Psoas muscle (tissue), 8 donors: Measurements from ENCODE around the gene KIF18A. TPM values are rescaled to one million over a fixed set of nuclear protein-coding genes. Genes with fewer than 3 reads are reported as not detected.
"Not testable (repeated sequence)": the region's sequence is repeated elsewhere in the genome, so short reads cannot be mapped to it uniquely, and the experiment has no call there.

Experiments used
- ATAC-seq, 4 donors: fragments of 200-7000 bp; cut with Tn5 transposase; one replicate each; pipeline ENCODE4 v1.9.1; 2020; ENCODE audit warnings: moderate library complexity in 3 of 4, mild to moderate bottlenecking in 2 of 4
- DNase-seq, 2 donors: peaks; one replicate each; pipeline ENCODE4 v3.0.0-alpha.2; 2020
- H3K27ac ChIP-seq: fragments of 200-600 bp; one replicate; pipeline ENCODE4 v1.8.0; 2022
- H3K27me3 ChIP-seq, 3 donors: fragments of 200-600 bp in 1 of 3; one replicate each; pipeline versions ENCODE4 v1.6.1 to v1.8.0; 2013 to 2022; ENCODE audit warnings: low read length in 2 of 3, mild to moderate bottlenecking in 2 of 3, moderate library complexity in 1 of 3; ENCODE audit not compliant: insufficient read depth in 3 of 3
- H3K36me3 ChIP-seq, 2 donors: fragments of 200-600 bp in 1 of 2; one replicate each; pipeline versions ENCODE4 v1.6.1 to v1.8.0; 2013 to 2022; ENCODE audit warnings: low read depth in 1 of 2, mild to moderate bottlenecking in 1 of 2, moderate library complexity in 1 of 2; ENCODE audit not compliant: insufficient read depth in 1 of 2
- H3K4me1 ChIP-seq: fragments of 200-600 bp; one replicate; pipeline ENCODE4 v1.8.0; 2022
- H3K4me3 ChIP-seq: fragments of 200-600 bp; one replicate; pipeline ENCODE4 v1.8.0; 2022; ENCODE audit warnings: mild to moderate bottlenecking
- H3K9me3 ChIP-seq: fragments of 200-600 bp; one replicate; pipeline ENCODE4 v1.8.0; 2022
- WGBS, 3 donors: extraction: QIAGEN DNeasy Blood & Tissue Kit; methylation state at CpG; one replicate each; pipeline versions ENCODE4 v1.1.6 to v1.1.7; 2013; 5-methylcytosine and 5-hydroxymethylcytosine counted together
- intact Hi-C, 2 donors: fragments of 100-400 bp; cut with DNase I; formaldehyde crosslinking; loops; one replicate each; pipeline versions ENCODE4 v1.11.0 to v1.14.2; 2022
- polyA plus RNA-seq, 3 donors: library from polyadenylated mRNA; stranded (reverse); fragments of 200-250 nt; gene quantifications; one replicate each; pipeline ENCODE4 v1.2.3, GENCODE V29; 2013
- total RNA-seq, 4 donors: library from RNA; stranded (reverse); fragmentation: NEBNext Ultra II Directional in 2 of 4; extraction: Animal tissue kit (Norgen Biotek cat#: 25700) in 2 of 4; gene quantifications; one replicate each; pipeline versions ENCODE4 v1.2.1 to v1.2.4, GENCODE V29; 2021 to 2023
- TF ChIP-seq, protein P1 (sequence below): fragments of 200-600 bp; IDR thresholded peaks from one replicate; pipeline ENCODE4 v1.8.0; 2022; ENCODE audit warnings: antibody characterized with exemption
- donor health status: healthy with polysubstance abuse.
- donor health status: DM: no; HTN: no; CAD: no; lungs with moderate emphysema.
- donor health status: Bipolar disorder and iron deficiency.
- donor health status: healthy.
- donor health status: DM: yes; HTN: yes; CAD: no.
- donor health status: DM: no; HTN: no; CAD: no.
- donor health status: DM: no; HTN: no; CAD: no.
- donor health status: DM: yes; HTN: yes; CAD: no.

Gene KIF18A
- total and polyA plus RNA-seq, 7 donors: 0.15 to 0.53 (median 0.46) TPM; not detected in 2

DNA sequence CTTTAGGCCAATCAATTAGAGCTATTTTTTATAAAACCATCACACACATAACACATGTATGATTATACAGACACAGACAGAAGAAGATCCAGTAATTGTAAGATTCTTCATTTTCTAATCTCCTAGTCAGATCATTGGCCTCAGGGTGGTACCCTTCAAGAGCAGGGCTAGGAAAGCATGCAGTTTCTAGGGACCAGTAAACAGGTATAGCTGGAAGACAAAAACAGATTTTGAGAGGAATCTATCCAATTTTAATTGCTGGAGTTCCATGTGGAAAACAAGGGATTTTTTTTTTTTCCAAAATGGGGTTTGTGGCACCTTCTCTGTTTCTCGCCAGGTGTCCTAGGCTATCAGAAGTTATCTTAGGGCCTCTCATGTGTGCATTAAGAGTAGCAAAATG is 29.9 kb upstream of the KIF18A start:
- Histone ChIP-seq H3K4me1 (no peaks in the 10 kb centered on the region), H3K27me3 (no peaks in the 10 kb centered on the region), H3K36me3 (peaks cover 0 to 19% of the 10 kb centered on the region in 2 donors), H3K4me3 (no peak overlapping the region), H3K9me3 (peaks cover 7% of the 10 kb centered on the region), H3K27ac (no peak overlapping the region)
- no peak for ATAC-seq
- TF ChIP-seq, protein P1, sequence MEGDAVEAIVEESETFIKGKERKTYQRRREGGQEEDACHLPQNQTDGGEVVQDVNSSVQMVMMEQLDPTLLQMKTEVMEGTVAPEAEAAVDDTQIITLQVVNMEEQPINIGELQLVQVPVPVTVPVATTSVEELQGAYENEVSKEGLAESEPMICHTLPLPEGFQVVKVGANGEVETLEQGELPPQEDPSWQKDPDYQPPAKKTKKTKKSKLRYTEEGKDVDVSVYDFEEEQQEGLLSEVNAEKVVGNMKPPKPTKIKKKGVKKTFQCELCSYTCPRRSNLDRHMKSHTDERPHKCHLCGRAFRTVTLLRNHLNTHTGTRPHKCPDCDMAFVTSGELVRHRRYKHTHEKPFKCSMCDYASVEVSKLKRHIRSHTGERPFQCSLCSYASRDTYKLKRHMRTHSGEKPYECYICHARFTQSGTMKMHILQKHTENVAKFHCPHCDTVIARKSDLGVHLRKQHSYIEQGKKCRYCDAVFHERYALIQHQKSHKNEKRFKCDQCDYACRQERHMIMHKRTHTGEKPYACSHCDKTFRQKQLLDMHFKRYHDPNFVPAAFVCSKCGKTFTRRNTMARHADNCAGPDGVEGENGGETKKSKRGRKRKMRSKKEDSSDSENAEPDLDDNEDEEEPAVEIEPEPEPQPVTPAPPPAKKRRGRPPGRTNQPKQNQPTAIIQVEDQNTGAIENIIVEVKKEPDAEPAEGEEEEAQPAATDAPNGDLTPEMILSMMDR: no peak
- intact Hi-C loops: no loop called here
- 100% methylated on average over 1 of the region's 1 CpG for WGBS, 3 donors
- no peak for DNase-seq

DNA sequence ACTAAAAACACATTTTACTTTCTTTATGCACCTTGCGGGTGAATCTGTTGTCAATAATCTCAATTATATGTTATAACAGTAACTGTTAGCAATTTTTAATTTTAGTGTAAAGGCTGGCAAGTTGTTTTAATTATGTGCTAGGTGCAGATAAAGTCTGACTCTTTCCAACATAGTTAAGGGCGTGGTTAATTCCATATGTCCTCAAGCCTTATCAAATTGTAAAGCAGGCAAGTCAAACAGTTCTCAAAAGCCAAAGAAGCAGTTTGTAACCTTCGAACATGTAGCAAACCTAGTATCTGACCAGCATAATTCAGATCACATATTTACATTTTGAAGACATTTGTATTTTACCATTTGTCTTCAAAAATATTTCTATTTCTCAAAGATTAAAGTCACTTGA is 29.4 kb upstream of the KIF18A start:
- H3K4me1 ChIP-seq: no peaks in the 10 kb centered on the region
- H3K36me3 ChIP-seq: peaks cover 0 to 19% of the 10 kb centered on the region in 2 donors
- WGBS, 3 donors: 97 to 98% (median 98%) methylated on average over 3 of the region's 3 CpGs
- no peak overlapping the region for H3K27ac ChIP-seq
- H3K27me3 ChIP-seq: no peaks in the 10 kb centered on the region
- peaks cover 7% of the 10 kb centered on the region for H3K9me3 ChIP-seq
- no peak for ATAC-seq
- DNase-seq: no peak
- TF ChIP-seq, protein P1: no peak
- no peak overlapping the region for H3K4me3 ChIP-seq
- intact Hi-C loops: no loop called here

DNA sequence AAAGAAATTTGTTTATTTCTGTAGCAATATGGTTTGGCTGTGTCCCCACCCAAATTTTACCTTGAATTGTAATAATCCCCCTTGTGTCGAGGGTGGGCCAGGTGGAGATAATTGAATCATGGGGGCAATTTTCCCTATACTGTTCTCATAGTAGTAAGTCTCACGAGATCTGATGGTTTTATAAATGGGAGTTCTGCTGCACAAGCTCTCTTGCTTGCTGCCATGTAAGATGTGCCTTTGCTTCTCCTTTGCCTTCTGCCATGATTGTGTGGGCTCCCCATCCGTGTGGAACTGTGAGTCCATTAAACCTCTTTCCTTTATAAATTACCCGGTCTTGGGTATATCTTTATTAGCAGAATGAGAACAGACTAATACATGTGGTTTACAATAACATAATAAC is 28.2 kb upstream of the KIF18A start:
- peaks cover 0 to 19% of the 10 kb centered on the region in 2 donors for H3K36me3 ChIP-seq
- DNase-seq, H3K4me3 ChIP-seq, ATAC-seq, H3K27ac ChIP-seq, H3K9me3 ChIP-seq, intact Hi-C loops, H3K4me1 ChIP-seq, H3K27me3 ChIP-seq: not testable (repeated sequence)
- WGBS, 3 donors: 91 to 97% (median 96%) methylated on average over 4 of the region's 4 CpGs

DNA sequence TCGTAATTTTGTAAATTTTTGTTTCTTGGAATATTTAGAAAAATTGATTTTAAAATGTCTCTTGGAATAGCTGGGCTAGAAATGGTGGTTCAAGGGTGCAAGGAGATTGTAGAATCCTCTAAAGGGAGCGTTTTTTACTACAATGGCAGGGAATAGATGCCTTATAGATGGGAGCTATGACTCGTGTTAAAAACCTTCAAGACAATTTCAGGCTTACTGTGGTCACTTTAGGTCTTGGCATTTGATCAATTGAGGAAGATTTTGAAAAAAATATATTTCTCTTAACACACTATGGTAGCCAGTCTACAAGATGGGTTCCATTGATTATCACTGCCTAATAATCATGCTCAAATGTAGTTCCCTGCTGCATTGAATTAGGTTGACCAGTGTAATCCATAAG is 25.2 kb upstream of the KIF18A start:
- 95 to 99% (median 96%) methylated on average over 3 of the region's 3 CpGs for WGBS, 3 donors
- ATAC-seq (no peak), DNase-seq (no peak)
- Histone ChIP-seq H3K4me1 (no peaks in the 10 kb centered on the region), H3K36me3 (peaks cover 0 to 19% of the 10 kb centered on the region in 2 donors), H3K9me3 (no peaks in the 10 kb centered on the region), H3K4me3 (no peak overlapping the region), H3K27ac (no peak overlapping the region), H3K27me3 (no peaks in the 10 kb centered on the region)
- TF ChIP-seq, protein P1: no peak
- intact Hi-C loops: no loop called here

DNA sequence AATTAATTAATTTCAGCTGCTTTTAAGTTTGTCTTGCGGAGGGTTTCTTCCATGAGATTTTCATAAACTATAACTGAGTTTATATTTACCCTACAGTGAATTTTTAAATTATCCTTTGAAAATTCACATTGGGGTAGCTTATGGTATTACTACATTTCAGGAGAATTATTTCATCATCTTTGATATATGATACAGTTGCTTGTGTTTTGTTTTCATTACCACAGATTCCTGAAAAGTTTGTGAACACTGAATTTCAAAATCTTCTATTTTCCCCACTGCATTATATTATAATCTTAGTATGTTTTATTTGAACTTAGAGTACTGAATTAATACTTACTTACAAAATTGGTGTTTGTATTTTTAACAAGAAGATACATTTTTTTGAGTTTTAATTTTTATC is 24.6 kb upstream of the KIF18A start:
- Histone ChIP-seq H3K4me3 (no peak overlapping the region), H3K4me1 (no peaks in the 10 kb centered on the region), H3K27ac (no peak overlapping the region), H3K27me3 (no peaks in the 10 kb centered on the region), H3K36me3 (peaks cover 0 to 22% of the 10 kb centered on the region in 2 donors), H3K9me3 (no peaks in the 10 kb centered on the region)
- intact Hi-C loops: no loop called here
- TF ChIP-seq, protein P1: no peak
- ATAC-seq (no peak), DNase-seq (no peak)
- whole genome bisulfite sequencing, 3 donors: 44 to 99% (median 54%) methylated on average over 1 of the region's 1 CpG
